ENCODE data around the gene CEACAM19. TPM values are rescaled to one million over a fixed set of nuclear protein-coding genes. Genes with fewer than 3 reads are reported as not detected.

CEACAM19 gene
- polyA plus RNA-seq, 4 donors = 4.3 to 53.0 (median 21.6) TPM

GRCh38 chr19:44694184-44694579, 22.9 kb downstream of the CEACAM19 start:
- Histone ChIP-seq H3K27me3 (ENCODE audit: control insufficient read depth in 3 of 3, insufficient read depth in 3 of 3, low read length in 3 of 3) (no peaks in the 10 kb centered on the region), H3K4me3 (ENCODE audit: low read depth in 1 of 3, low read length in 3 of 3) (no peak overlapping the region), H3K4me1 (ENCODE audit: control insufficient read depth in 3 of 3, insufficient read depth in 2 of 3, low read depth in 1 of 3, low read length in 2 of 3) (peaks cover 2 to 50% (median 3%) of the 10 kb centered on the region in 3 donors), H3K36me3 (ENCODE audit: control insufficient read depth in 3 of 3, insufficient read depth in 2 of 3, low read depth in 1 of 3, low read length in 3 of 3) (no peaks in the 10 kb centered on the region), H3K27ac (ENCODE audit: low read depth in 1 of 3, low read length in 2 of 3) (peak overlapping the region in 2 of 3 donors; percentile 81 to 87), H3K9me3 (ENCODE audit: control insufficient read depth in 2 of 2, insufficient read depth in 1 of 2, low read depth in 1 of 2, low read length in 1 of 2) (no peaks in the 10 kb centered on the region)
- FAIRE-seq = no peak
- DNase-seq = no peak
- 50 to 87% (median 72%) methylated on average over 2 of the region's 2 CpGs for WGBS, 3 donors

GRCh38 chr19:44696939-44697669, 25.8 kb downstream of the CEACAM19 start:
- DNase-seq (no peak), FAIRE-seq (no peak)
- 56 to 68% (median 58%) methylated on average over 22 of the region's 22 CpGs for WGBS, 3 donors
- no peak overlapping the region for H3K4me3 ChIP-seq (ENCODE audit: low read depth in 1 of 3, low read length in 3 of 3)
- H3K27me3 ChIP-seq (ENCODE audit: control insufficient read depth in 3 of 3, insufficient read depth in 3 of 3, low read length in 3 of 3) = no peaks in the 10 kb centered on the region
- peaks cover 0 to 35% (median 2%) of the 10 kb centered on the region in 3 donors for H3K4me1 ChIP-seq (ENCODE audit: control insufficient read depth in 3 of 3, insufficient read depth in 2 of 3, low read depth in 1 of 3, low read length in 2 of 3)
- no peaks in the 10 kb centered on the region for H3K36me3 ChIP-seq (ENCODE audit: control insufficient read depth in 3 of 3, insufficient read depth in 2 of 3, low read depth in 1 of 3, low read length in 3 of 3)
- H3K9me3 ChIP-seq (ENCODE audit: control insufficient read depth in 2 of 2, insufficient read depth in 1 of 2, low read depth in 1 of 2, low read length in 1 of 2) = no peaks in the 10 kb centered on the region
- H3K27ac ChIP-seq (ENCODE audit: low read depth in 1 of 3, low read length in 2 of 3) = no peak overlapping the region

GRCh38 chr19:44697670-44698034, 26.4 kb downstream of the CEACAM19 start:
- H3K4me3 ChIP-seq (ENCODE audit: low read depth in 1 of 3, low read length in 3 of 3) = no peak overlapping the region
- WGBS, 3 donors = 72 to 79% (median 79%) methylated on average over 4 of the region's 4 CpGs
- FAIRE-seq = no peak
- no peaks in the 10 kb centered on the region for H3K9me3 ChIP-seq (ENCODE audit: control insufficient read depth in 2 of 2, insufficient read depth in 1 of 2, low read depth in 1 of 2, low read length in 1 of 2)
- H3K4me1 ChIP-seq (ENCODE audit: control insufficient read depth in 3 of 3, insufficient read depth in 2 of 3, low read depth in 1 of 3, low read length in 2 of 3) = peaks cover 0 to 30% (median 2%) of the 10 kb centered on the region in 3 donors
- DNase-seq = no peak
- H3K27ac ChIP-seq (ENCODE audit: low read depth in 1 of 3, low read length in 2 of 3) = no peak overlapping the region
- peaks cover 0 to 2% (median 0%) of the 10 kb centered on the region in 3 donors for H3K36me3 ChIP-seq (ENCODE audit: control insufficient read depth in 3 of 3, insufficient read depth in 2 of 3, low read depth in 1 of 3, low read length in 3 of 3)
- H3K27me3 ChIP-seq (ENCODE audit: control insufficient read depth in 3 of 3, insufficient read depth in 3 of 3, low read length in 3 of 3) = no peaks in the 10 kb centered on the region

GRCh38 chr19:44698492-44699201, 27.4 kb downstream of the CEACAM19 start, which contains the start of gene CEACAM16:
TSS of gene CEACAM16 (plus strand) at chr19:44699151. CDS start at chr19:44701457, 2,306 bp downstream.
- Histone ChIP-seq H3K4me1 (ENCODE audit: control insufficient read depth in 3 of 3, insufficient read depth in 2 of 3, low read depth in 1 of 3, low read length in 2 of 3) (peaks cover 0 to 25% (median 2%) of the 10 kb centered on the region in 3 donors), H3K27ac (ENCODE audit: low read depth in 1 of 3, low read length in 2 of 3) (no peak within 1 kb of the TSS), H3K36me3 (ENCODE audit: control insufficient read depth in 3 of 3, insufficient read depth in 2 of 3, low read depth in 1 of 3, low read length in 3 of 3) (peaks cover 0 to 4% (median 0%) of the 10 kb centered on the region in 3 donors), H3K9me3 (ENCODE audit: control insufficient read depth in 2 of 2, insufficient read depth in 1 of 2, low read depth in 1 of 2, low read length in 1 of 2) (no peaks in the 10 kb centered on the region), H3K27me3 (ENCODE audit: control insufficient read depth in 3 of 3, insufficient read depth in 3 of 3, low read length in 3 of 3) (no peaks in the 10 kb centered on the region), H3K4me3 (ENCODE audit: low read depth in 1 of 3, low read length in 3 of 3) (no peak within 1 kb of the TSS)
- DNase-seq = peak; percentile 39 to 42
- WGBS, 3 donors = 58 to 74% (median 63%) methylated on average over 12 to 13 of the region's 13 CpGs
- no peak for FAIRE-seq

- Histone ChIP-seq H3K4me1 (ENCODE audit: control insufficient read depth in 3 of 3, insufficient read depth in 2 of 3, low read depth in 1 of 3, low read length in 2 of 3) (peaks cover 0 to 10% (median 0%) of the 10 kb centered on the region in 3 donors), H3K27ac (ENCODE audit: low read depth in 1 of 3, low read length in 2 of 3) (no peak overlapping the region), H3K27me3 (ENCODE audit: control insufficient read depth in 3 of 3, insufficient read depth in 3 of 3, low read length in 3 of 3) (no peaks in the 10 kb centered on the region), H3K36me3 (ENCODE audit: control insufficient read depth in 3 of 3, insufficient read depth in 2 of 3, low read depth in 1 of 3, low read length in 3 of 3) (peaks cover 0 to 4% (median 0%) of the 10 kb centered on the region in 3 donors), H3K4me3 (ENCODE audit: low read depth in 1 of 3, low read length in 3 of 3) (no peak overlapping the region), H3K9me3 (ENCODE audit: control insufficient read depth in 2 of 2, insufficient read depth in 1 of 2, low read depth in 1 of 2, low read length in 1 of 2) (no peaks in the 10 kb centered on the region)
- DNase-seq = no peak
- FAIRE-seq = no peak
- 85 to 89% (median 87%) methylated on average over 5 of the region's 5 CpGs for WGBS, 3 donors
Measured at GRCh38 chr19:44700547-44700946, 29.3 kb downstream of the CEACAM19 start.

- no peaks in the 10 kb centered on the region for H3K9me3 ChIP-seq (ENCODE audit: control insufficient read depth in 2 of 2, insufficient read depth in 1 of 2, low read depth in 1 of 2, low read length in 1 of 2)
- H3K27me3 ChIP-seq (ENCODE audit: control insufficient read depth in 3 of 3, insufficient read depth in 3 of 3, low read length in 3 of 3) = no peaks in the 10 kb centered on the region
- WGBS, 3 donors = 72 to 85% (median 81%) methylated on average over 12 to 15 of the region's 15 CpGs
- no peak overlapping the region for H3K27ac ChIP-seq (ENCODE audit: low read depth in 1 of 3, low read length in 2 of 3)
- FAIRE-seq (no peak), DNase-seq (no peak)
- peaks cover 0 to 3% (median 0%) of the 10 kb centered on the region in 3 donors for H3K4me1 ChIP-seq (ENCODE audit: control insufficient read depth in 3 of 3, insufficient read depth in 2 of 3, low read depth in 1 of 3, low read length in 2 of 3)
- H3K4me3 ChIP-seq (ENCODE audit: low read depth in 1 of 3, low read length in 3 of 3) = no peak overlapping the region
- peaks cover 0 to 6% (median 0%) of the 10 kb centered on the region in 3 donors for H3K36me3 ChIP-seq (ENCODE audit: control insufficient read depth in 3 of 3, insufficient read depth in 2 of 3, low read depth in 1 of 3, low read length in 3 of 3)
Measured at GRCh38 chr19:44701228-44701627, 29.9 kb downstream of the CEACAM19 start.

- no peaks in the 10 kb centered on the region for H3K4me1 ChIP-seq (ENCODE audit: control insufficient read depth in 3 of 3, insufficient read depth in 2 of 3, low read depth in 1 of 3, low read length in 2 of 3)
- peaks cover 0 to 6% (median 0%) of the 10 kb centered on the region in 3 donors for H3K36me3 ChIP-seq (ENCODE audit: control insufficient read depth in 3 of 3, insufficient read depth in 2 of 3, low read depth in 1 of 3, low read length in 3 of 3)
- no peaks in the 10 kb centered on the region for H3K9me3 ChIP-seq (ENCODE audit: control insufficient read depth in 2 of 2, insufficient read depth in 1 of 2, low read depth in 1 of 2, low read length in 1 of 2)
- no peak overlapping the region for H3K27ac ChIP-seq (ENCODE audit: low read depth in 1 of 3, low read length in 2 of 3)
- 86 to 93% (median 88%) methylated on average over 17 of the region's 17 CpGs for whole genome bisulfite sequencing, 3 donors
- H3K27me3 ChIP-seq (ENCODE audit: control insufficient read depth in 3 of 3, insufficient read depth in 3 of 3, low read length in 3 of 3) = no peaks in the 10 kb centered on the region
- DNase-seq (no peak), FAIRE-seq (no peak)
- no peak overlapping the region for H3K4me3 ChIP-seq (ENCODE audit: low read depth in 1 of 3, low read length in 3 of 3)
Measured at GRCh38 chr19:44702551-44703176, 31.4 kb downstream of the CEACAM19 start.

- Histone ChIP-seq H3K4me3 (ENCODE audit: low read depth in 1 of 3, low read length in 3 of 3) (no peak overlapping the region), H3K27me3 (ENCODE audit: control insufficient read depth in 3 of 3, insufficient read depth in 3 of 3, low read length in 3 of 3) (no peaks in the 10 kb centered on the region), H3K9me3 (ENCODE audit: control insufficient read depth in 2 of 2, insufficient read depth in 1 of 2, low read depth in 1 of 2, low read length in 1 of 2) (no peaks in the 10 kb centered on the region), H3K27ac (ENCODE audit: low read depth in 1 of 3, low read length in 2 of 3) (no peak overlapping the region), H3K4me1 (ENCODE audit: control insufficient read depth in 3 of 3, insufficient read depth in 2 of 3, low read depth in 1 of 3, low read length in 2 of 3) (no peaks in the 10 kb centered on the region), H3K36me3 (ENCODE audit: control insufficient read depth in 3 of 3, insufficient read depth in 2 of 3, low read depth in 1 of 3, low read length in 3 of 3) (peaks cover 0 to 6% (median 0%) of the 10 kb centered on the region in 3 donors)
- WGBS, 3 donors = 90 to 94% (median 93%) methylated on average over 28 of the region's 28 CpGs
- DNase-seq (no peak), FAIRE-seq (no peak)
Measured at GRCh38 chr19:44703336-44704078, 32.2 kb downstream of the CEACAM19 start.
